ENCODE measurements around the gene ARFRP1.

- TF ChIP-seq CTCF (IDR thresholded peaks at IDR 0.05) (no peak), EZH2 (IDR thresholded peaks at IDR 0.05; ENCODE audit: borderline replicate concordance, insufficient read depth, low read depth, low read length, poor library complexity, severe bottlenecking) (no peak)
Measured at GRCh38 chr20:63741354-63741675, 33.5 kb upstream of the ARFRP1 start.
